Measurements from ENCODE around the gene ZNF174. TPM values are rescaled to one million over a fixed set of nuclear protein-coding genes. Genes with fewer than 3 reads are reported as not detected.

Gene ZNF174
- total RNA-seq, 1 donor, result 11.2 TPM

- H3K9me3 ChIP-seq (ENCODE audit: low read depth, low read length), result no peaks in the 10 kb centered on the region
- H3K36me3 ChIP-seq (ENCODE audit: insufficient read depth, low read length), result no peaks in the 10 kb centered on the region
- TF ChIP-seq CTCF (IDR thresholded peaks at IDR 0.05; ENCODE audit: extremely low read depth, low read depth, low read length), result no peak
- peak within 1 kb of the TSS; percentile 77 for H3K4me2 ChIP-seq (ENCODE audit: insufficient read depth, low read length)
- H3K4me1 ChIP-seq (ENCODE audit: insufficient read depth, low read length), result peaks cover 4% of the 10 kb centered on the region
- H4K20me1 ChIP-seq (ENCODE audit: insufficient read depth, low read length), result no peaks in the 10 kb centered on the region
- peak within 1 kb of the TSS; percentile 83 for H3K4me3 ChIP-seq (ENCODE audit: insufficient read depth, low read length)
- H2AFZ ChIP-seq (ENCODE audit: low read length), result peak within 1 kb of the TSS; percentile 58
- H3K79me2 ChIP-seq (ENCODE audit: insufficient read depth, low read length), result peaks cover 44% of the 10 kb centered on the region
- peak; percentile 97 for DNase-seq (ENCODE audit: insufficient read length, low spot score, missing footprints)
- no peaks in the 10 kb centered on the region for H3K27me3 ChIP-seq (ENCODE audit: insufficient read depth, low read length)
- peak within 1 kb of the TSS; percentile 85 for H3K27ac ChIP-seq (ENCODE audit: low read depth, low read length)
These were observed 42.4 kb downstream of the ZNF174 start, which contains the start of the genes NAA60 and ZNF597 for GRCh38 chr16:3443108-3444031. Gene NAA60 (plus strand): TSS chr16:3443680. CDS start chr16:3476228, 32,548 bp downstream. Gene ZNF597 (minus strand): TSS chr16:3443504. CDS start chr16:3443153, 351 bp downstream.

- no peaks in the 10 kb centered on the region for H4K20me1 ChIP-seq (ENCODE audit: insufficient read depth, low read length)
- H3K27ac ChIP-seq (ENCODE audit: low read depth, low read length), result peak overlapping the region; percentile 85
- no peaks in the 10 kb centered on the region for H3K27me3 ChIP-seq (ENCODE audit: insufficient read depth, low read length)
- peak overlapping the region; percentile 52 for H2AFZ ChIP-seq (ENCODE audit: low read length)
- H3K9me3 ChIP-seq (ENCODE audit: low read depth, low read length), result no peaks in the 10 kb centered on the region
- peak; percentile 92 for DNase-seq (ENCODE audit: insufficient read length, low spot score, missing footprints)
- H3K4me3 ChIP-seq (ENCODE audit: insufficient read depth, low read length), result peak overlapping the region; percentile 83
- peak overlapping the region; percentile 77 for H3K4me2 ChIP-seq (ENCODE audit: insufficient read depth, low read length)
- peaks cover 4% of the 10 kb centered on the region for H3K4me1 ChIP-seq (ENCODE audit: insufficient read depth, low read length)
- peaks cover 4% of the 10 kb centered on the region for H3K36me3 ChIP-seq (ENCODE audit: insufficient read depth, low read length)
- peaks cover 41% of the 10 kb centered on the region for H3K79me2 ChIP-seq (ENCODE audit: insufficient read depth, low read length)
- TF ChIP-seq CTCF (IDR thresholded peaks at IDR 0.05; ENCODE audit: extremely low read depth, low read depth, low read length), result no peak
These were observed 43.0 kb downstream of the ZNF174 start for GRCh38 chr16:3444032-3444388.

- H3K9me3 ChIP-seq (ENCODE audit: low read depth, low read length), result no peaks in the 10 kb centered on the region
These were observed 53.1 kb downstream of the ZNF174 start for GRCh38 chr16:3454093-3454492.

More at GRCh38 chr16:3454093-3454492, 53.1 kb downstream of the ZNF174 start:
- Histone ChIP-seq H3K4me3 (ENCODE audit: insufficient read depth, low read length) (no peak overlapping the region), H4K20me1 (ENCODE audit: insufficient read depth, low read length) (peaks cover 6% of the 10 kb centered on the region), H3K4me2 (ENCODE audit: insufficient read depth, low read length) (no peak overlapping the region), H3K79me2 (ENCODE audit: insufficient read depth, low read length) (peaks cover 16% of the 10 kb centered on the region), H3K4me1 (ENCODE audit: insufficient read depth, low read length) (peaks cover 10% of the 10 kb centered on the region), H2AFZ (ENCODE audit: low read length) (no peak overlapping the region), H3K36me3 (ENCODE audit: insufficient read depth, low read length) (peaks cover 4% of the 10 kb centered on the region), H3K27me3 (ENCODE audit: insufficient read depth, low read length) (no peaks in the 10 kb centered on the region), H3K27ac (ENCODE audit: low read depth, low read length) (no peak overlapping the region)
- TF ChIP-seq CTCF (IDR thresholded peaks at IDR 0.05; ENCODE audit: extremely low read depth, low read depth, low read length), result no peak
- DNase-seq (ENCODE audit: insufficient read length, low spot score, missing footprints), result peak; percentile 42
